GM18873 (cell line): ENCODE data around the gene MYO1H.
"Not testable (repeated sequence)": the region's sequence is repeated elsewhere in the genome, so short reads cannot be mapped to it uniquely, and the experiment has no call there.

Experiments
- ATAC-seq: cut with Tn5 transposase; IDR thresholded peaks from one replicate; pipeline ENCODE4 v1.9.1; 2021; ENCODE audit warnings: mild to moderate bottlenecking, moderate library complexity, moderate number of reproducible peaks; ENCODE audit not compliant: unreplicated experiment, low FRiP score

Gene MYO1H

GRCh38 chr12:109347589-109347988 is at the start of gene MYO1H:
TSS of gene MYO1H (plus strand) at chr12:109347900. CDS start at chr12:109347961, 61 bp downstream.
- no peak for ATAC-seq

GRCh38 chr12:109299849-109300248 is 47.9 kb upstream of the MYO1H start:
- ATAC-seq, result no peak

- no peak for ATAC-seq
Measured at GRCh38 chr12:109301643-109302168, 46.0 kb upstream of the MYO1H start.

- ATAC-seq, result no peak
Measured at GRCh38 chr12:109302358-109302757, 45.3 kb upstream of the MYO1H start.

- ATAC-seq, result no peak
Measured at GRCh38 chr12:109302770-109303169, 44.9 kb upstream of the MYO1H start.

GRCh38 chr12:109304485-109304884 is 43.2 kb upstream of the MYO1H start:
- ATAC-seq, result no peak

- no peak for ATAC-seq
Measured at GRCh38 chr12:109305547-109305946, 42.2 kb upstream of the MYO1H start.

- no peak for ATAC-seq
Measured at GRCh38 chr12:109307051-109307450, 40.6 kb upstream of the MYO1H start.

GRCh38 chr12:109308534-109309380 is 38.9 kb upstream of the MYO1H start, which contains the start of gene FOXN4:
TSS of gene FOXN4 (minus strand) at chr12:109309284. CDS start at chr12:109308321, 963 bp downstream.
- no peak for ATAC-seq

GRCh38 chr12:109309381-109310246 is 38.1 kb upstream of the MYO1H start:
- no peak for ATAC-seq

GRCh38 chr12:109310247-109311125 is 37.2 kb upstream of the MYO1H start:
- no peak for ATAC-seq

- not testable (repeated sequence) for ATAC-seq
Measured at GRCh38 chr12:109321294-109321693, 26.4 kb upstream of the MYO1H start.

GRCh38 chr12:109329003-109329402 is 18.7 kb upstream of the MYO1H start:
- ATAC-seq, result no peak

- ATAC-seq, result no peak
Measured at GRCh38 chr12:109329686-109330085, 18.0 kb upstream of the MYO1H start.

- no peak for ATAC-seq
Measured at GRCh38 chr12:109330282-109331230, 17.1 kb upstream of the MYO1H start.

- no peak for ATAC-seq
Measured at GRCh38 chr12:109331301-109331952, 16.3 kb upstream of the MYO1H start.

- no peak for ATAC-seq
Measured at GRCh38 chr12:109334887-109335286, 12.8 kb upstream of the MYO1H start.

GRCh38 chr12:109336593-109336992 is 11.1 kb upstream of the MYO1H start:
- no peak for ATAC-seq
